Astrocyte of the cerebellum (primary cell): ENCODE measurements around the gene SYT17.

Experiments used
- DNase-seq: peaks from one replicate; pipeline ENCODE4 v3.0.0-alpha.2; 2011; ENCODE audit warnings: low read depth
- H3K4me3 ChIP-seq: 2 replicates; pipeline ENCODE4 v1.5.1; 2011; ENCODE audit warnings: mild to moderate bottlenecking, low read depth, low read length, moderate library complexity
- CTCF ChIP-seq: IDR thresholded peaks from 2 replicates; pipeline ENCODE4 v1.5.1; 2012; ENCODE audit warnings: low read length, low read depth, moderate library complexity, mild to moderate bottlenecking; ENCODE audit errors: missing control alignments
- in situ Hi-C: cut with HindIII; loops from 2 replicates; pipeline ENCODE4 v1.10.0; 2017; ENCODE audit warnings: low sequenced_read_pairs

SYT17 gene

GRCh38 chr16:19138601-19139000 lies 29.4 kb upstream of the SYT17 start:
- H3K4me3 ChIP-seq, result no peak overlapping the region
- in situ Hi-C loops, result no loop called here
- TF ChIP-seq CTCF, result no peak
- no peak for DNase-seq

- no peak overlapping the region for H3K4me3 ChIP-seq
- in situ Hi-C loops, result no loop called here
- no peak for DNase-seq
- TF ChIP-seq CTCF, result no peak
Observed at GRCh38 chr16:19139436-19140091, 28.5 kb upstream of the SYT17 start.

- no peak overlapping the region for H3K4me3 ChIP-seq
- DNase-seq, result no peak
- TF ChIP-seq CTCF, result no peak
- in situ Hi-C loops, result no loop called here
Observed at GRCh38 chr16:19140396-19140795, 27.6 kb upstream of the SYT17 start.

GRCh38 chr16:19142939-19143598 lies 25.0 kb upstream of the SYT17 start:
- in situ Hi-C loops, result no loop called here
- no peak for TF ChIP-seq CTCF
- H3K4me3 ChIP-seq, result no peak overlapping the region
- DNase-seq, result no peak

- TF ChIP-seq CTCF, result no peak
- DNase-seq, result no peak
- in situ Hi-C loops, result no loop called here
- no peak overlapping the region for H3K4me3 ChIP-seq
Observed at GRCh38 chr16:19143599-19143956, 24.5 kb upstream of the SYT17 start.

- no peak for TF ChIP-seq CTCF
- in situ Hi-C loops, result no loop called here
- DNase-seq, result no peak
- H3K4me3 ChIP-seq, result no peak overlapping the region
Observed at GRCh38 chr16:19145010-19145409, 23.0 kb upstream of the SYT17 start.

GRCh38 chr16:19147126-19147525 lies 20.9 kb upstream of the SYT17 start:
- in situ Hi-C loops, result no loop called here
- no peak overlapping the region for H3K4me3 ChIP-seq
- DNase-seq, result no peak
- TF ChIP-seq CTCF, result no peak
